ENCODE data around the gene STARD13.

The STARD13 gene

DNA sequence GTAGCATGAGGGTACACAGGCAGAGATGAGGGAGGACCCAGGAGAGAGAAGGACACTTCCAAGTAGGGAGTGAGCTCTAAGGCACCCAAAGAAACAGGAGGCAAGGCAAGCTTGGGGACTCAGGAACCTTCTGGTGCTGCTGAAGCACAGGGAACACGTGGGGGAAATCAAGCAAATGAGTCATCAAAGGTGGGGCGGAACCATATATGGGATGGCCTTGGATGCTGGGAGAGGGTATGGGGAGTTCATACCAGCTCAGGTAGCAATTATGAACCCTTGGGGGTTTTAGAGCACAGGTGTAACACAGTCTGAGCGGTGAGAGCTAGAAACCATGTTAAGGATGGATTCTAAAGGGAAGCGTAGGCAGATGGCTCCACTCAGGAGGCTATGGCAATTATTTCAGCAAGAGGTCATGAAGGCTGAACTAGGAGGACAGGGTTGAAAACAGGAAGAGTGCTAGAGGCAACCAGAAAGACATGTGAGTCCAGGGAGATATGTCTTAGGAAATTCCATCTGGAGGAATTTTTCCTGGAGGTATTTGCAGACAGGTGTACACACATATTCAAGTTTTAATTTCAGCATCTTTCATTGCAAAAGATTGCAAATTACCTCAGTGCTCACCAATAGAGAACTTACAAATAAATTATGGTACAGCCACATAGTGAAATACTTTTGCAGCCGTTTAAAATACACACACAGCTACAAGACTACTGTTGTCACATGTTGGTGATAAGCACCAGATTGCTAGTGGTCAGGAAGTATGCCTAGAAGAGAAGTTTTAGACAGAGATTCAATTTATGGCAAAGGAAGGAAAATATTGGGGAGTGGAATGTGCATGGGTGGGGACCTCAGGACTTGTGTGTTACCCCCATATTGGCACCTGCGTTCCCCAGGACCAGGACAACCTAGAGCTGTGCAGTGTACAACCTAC lies 77.0 kb downstream of the STARD13 start:
- H3K4me3 ChIP-seq (replicated peaks; ENCODE audit: low read depth, low read length): no peak overlapping the region
- TF ChIP-seq, protein P1, sequence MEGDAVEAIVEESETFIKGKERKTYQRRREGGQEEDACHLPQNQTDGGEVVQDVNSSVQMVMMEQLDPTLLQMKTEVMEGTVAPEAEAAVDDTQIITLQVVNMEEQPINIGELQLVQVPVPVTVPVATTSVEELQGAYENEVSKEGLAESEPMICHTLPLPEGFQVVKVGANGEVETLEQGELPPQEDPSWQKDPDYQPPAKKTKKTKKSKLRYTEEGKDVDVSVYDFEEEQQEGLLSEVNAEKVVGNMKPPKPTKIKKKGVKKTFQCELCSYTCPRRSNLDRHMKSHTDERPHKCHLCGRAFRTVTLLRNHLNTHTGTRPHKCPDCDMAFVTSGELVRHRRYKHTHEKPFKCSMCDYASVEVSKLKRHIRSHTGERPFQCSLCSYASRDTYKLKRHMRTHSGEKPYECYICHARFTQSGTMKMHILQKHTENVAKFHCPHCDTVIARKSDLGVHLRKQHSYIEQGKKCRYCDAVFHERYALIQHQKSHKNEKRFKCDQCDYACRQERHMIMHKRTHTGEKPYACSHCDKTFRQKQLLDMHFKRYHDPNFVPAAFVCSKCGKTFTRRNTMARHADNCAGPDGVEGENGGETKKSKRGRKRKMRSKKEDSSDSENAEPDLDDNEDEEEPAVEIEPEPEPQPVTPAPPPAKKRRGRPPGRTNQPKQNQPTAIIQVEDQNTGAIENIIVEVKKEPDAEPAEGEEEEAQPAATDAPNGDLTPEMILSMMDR (IDR thresholded peaks at IDR 0.05; ENCODE audit: low read length, missing control alignments): no peak
- no peak for DNase-seq (ENCODE audit: low read depth)

DNA sequence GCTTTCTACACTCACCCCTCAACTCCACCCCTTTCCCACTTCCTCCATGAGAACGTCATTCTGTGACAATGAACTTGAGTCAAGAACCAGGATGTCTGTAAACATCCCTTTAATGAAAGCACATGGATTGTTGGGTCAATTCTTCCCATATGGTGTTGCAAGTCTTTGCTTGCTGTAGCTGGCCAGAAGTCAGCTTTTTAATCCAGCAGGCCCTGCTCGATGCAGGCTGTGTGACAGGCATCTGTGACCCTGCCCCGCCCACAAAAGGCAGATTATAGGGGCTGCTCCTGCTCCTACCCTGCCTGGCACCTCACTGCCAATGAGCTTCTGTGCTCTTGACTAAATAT lies 78.0 kb downstream of the STARD13 start:
- TF ChIP-seq, protein P1 (IDR thresholded peaks at IDR 0.05; ENCODE audit: low read length, missing control alignments): no peak
- DNase-seq (ENCODE audit: low read depth): peak; percentile 95
- no peak overlapping the region for H3K4me3 ChIP-seq (replicated peaks; ENCODE audit: low read depth, low read length)

DNA sequence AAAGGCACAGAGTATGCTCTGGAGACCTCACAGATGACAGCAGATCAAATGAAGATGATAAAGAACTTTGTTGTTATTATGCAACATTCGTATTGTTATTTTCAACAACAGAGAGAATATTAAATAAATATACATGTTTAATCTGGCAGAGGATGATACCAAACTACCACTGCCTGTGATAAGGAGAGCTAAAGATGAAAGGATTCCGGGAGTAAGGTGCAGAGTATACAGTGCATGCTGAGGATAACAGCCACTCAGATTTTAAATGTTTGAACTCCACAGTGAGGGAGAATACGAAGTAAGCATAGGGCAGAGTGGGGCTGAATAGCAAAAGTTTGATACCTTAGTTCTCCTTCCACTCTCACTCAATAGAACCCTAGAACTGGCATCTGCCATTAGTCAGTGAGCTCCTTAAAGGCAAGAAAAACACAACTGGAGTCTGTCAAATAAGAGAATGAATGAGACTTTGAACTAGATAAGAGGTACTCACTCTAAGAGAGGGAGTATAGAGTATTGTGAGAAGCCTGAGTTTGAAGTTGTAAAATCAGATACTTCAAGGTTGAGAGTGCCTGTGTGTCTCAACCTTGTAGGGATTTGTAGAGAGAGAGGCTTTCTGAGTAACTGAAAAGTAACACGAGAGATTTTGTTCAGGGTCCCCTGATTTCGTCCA lies 78.5 kb downstream of the STARD13 start:
- TF ChIP-seq, protein P1 (IDR thresholded peaks at IDR 0.05; ENCODE audit: low read length, missing control alignments): no peak
- no peak for DNase-seq (ENCODE audit: low read depth)

DNA sequence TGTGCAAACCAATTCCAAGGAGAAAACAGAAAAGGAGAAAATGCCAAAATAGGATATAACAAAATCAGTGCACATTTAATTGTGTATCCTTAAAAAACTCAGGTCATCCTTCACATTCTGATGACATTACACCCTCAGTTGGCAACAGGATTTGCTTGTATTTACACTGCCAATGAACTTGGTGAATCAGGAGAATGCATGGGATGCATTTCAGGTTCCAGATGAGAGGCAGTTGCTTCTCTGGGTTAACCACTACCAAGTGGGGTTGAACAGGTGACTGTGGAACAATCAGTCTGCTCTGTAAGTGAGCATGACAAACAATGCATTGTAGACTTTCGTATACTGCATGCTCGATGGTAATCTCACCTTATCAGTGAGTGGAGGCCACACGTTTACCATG lies 79.1 kb downstream of the STARD13 start:
- no peak overlapping the region for H3K4me3 ChIP-seq (replicated peaks; ENCODE audit: low read depth, low read length)
- no peak for DNase-seq (ENCODE audit: low read depth)
- TF ChIP-seq, protein P1 (IDR thresholded peaks at IDR 0.05; ENCODE audit: low read length, missing control alignments): no peak

More for the DNA sequence above, 78.5 kb downstream of the STARD13 start:
- no peak overlapping the region for H3K4me3 ChIP-seq (replicated peaks; ENCODE audit: low read depth, low read length)

- peak; percentile 52 for DNase-seq (ENCODE audit: low read depth)
- H3K4me3 ChIP-seq (replicated peaks; ENCODE audit: low read depth, low read length): no peak overlapping the region
- TF ChIP-seq, protein P1 (IDR thresholded peaks at IDR 0.05; ENCODE audit: low read length, missing control alignments): no peak
Observed at GRCh38 chr13:33205804-33206221, 79.7 kb downstream of the STARD13 start.

- TF ChIP-seq, protein P1 (IDR thresholded peaks at IDR 0.05; ENCODE audit: low read length, missing control alignments): no peak
- no peak for DNase-seq (ENCODE audit: low read depth)
- H3K4me3 ChIP-seq (replicated peaks; ENCODE audit: low read depth, low read length): peak overlapping the region; percentile 30
Observed at GRCh38 chr13:33205224-33205623, 80.3 kb downstream of the STARD13 start.

All from fibroblast of pulmonary artery (primary cell).